Activated gamma-delta T cell (primary cell): ENCODE measurements around the gene FAM81A.
"Not testable (repeated sequence)": the region's sequence is repeated elsewhere in the genome, so short reads cannot be mapped to it uniquely, and the experiment has no call there.

ENCODE experiments used
- DNase-seq: peaks from one replicate; lab custom pipeline; 2025; lab: John Stamatoyannopoulos, UW

FAM81A gene

DNA sequence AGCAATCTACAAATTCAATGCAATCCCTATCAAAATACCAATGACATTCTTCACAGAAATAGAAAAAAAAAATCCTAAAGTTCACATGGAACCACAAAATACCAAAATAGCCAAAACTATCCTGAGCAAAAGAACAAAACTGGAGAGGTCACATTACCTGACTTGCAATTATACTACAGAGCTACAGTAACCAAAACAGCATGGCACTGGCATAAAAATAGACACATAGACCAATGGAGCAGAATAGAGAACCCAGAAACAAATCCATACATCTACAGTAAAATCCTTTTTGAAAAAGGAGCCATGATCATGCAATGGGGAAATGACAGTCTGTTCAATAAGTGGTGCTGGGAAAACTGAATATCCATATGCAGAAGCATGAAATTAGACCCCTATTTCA lies 51.5 kb downstream of the FAM81A start:
- DNase-seq, result not testable (repeated sequence)

DNA sequence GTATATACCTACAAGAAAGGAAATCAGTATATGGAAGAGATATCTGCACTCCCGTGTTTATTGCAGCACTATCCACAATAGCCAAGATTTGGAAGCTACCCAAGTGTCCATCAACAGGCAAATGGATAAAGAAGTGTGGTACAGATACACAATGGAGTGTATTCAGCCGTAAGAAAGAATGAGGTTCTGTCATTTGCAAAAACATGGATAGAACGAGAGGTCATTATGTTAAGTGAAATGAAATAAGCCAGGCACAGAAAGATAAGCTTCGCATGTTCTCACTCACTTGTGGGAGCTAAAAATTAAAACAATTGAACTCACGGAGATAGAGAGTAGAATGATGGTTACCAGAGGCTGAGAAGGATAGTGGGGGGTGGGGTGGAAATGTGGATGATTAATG lies 53.1 kb downstream of the FAM81A start:
- no peak for DNase-seq

- DNase-seq, result no peak
These were observed 54.7 kb downstream of the FAM81A start for GRCh38 chr15:59492389-59493377.

- DNase-seq, result no peak
These were observed 63.6 kb downstream of the FAM81A start for GRCh38 chr15:59501597-59501996.

- no peak for DNase-seq
These were observed 77.2 kb downstream of the FAM81A start for GRCh38 chr15:59515190-59515589.

DNA sequence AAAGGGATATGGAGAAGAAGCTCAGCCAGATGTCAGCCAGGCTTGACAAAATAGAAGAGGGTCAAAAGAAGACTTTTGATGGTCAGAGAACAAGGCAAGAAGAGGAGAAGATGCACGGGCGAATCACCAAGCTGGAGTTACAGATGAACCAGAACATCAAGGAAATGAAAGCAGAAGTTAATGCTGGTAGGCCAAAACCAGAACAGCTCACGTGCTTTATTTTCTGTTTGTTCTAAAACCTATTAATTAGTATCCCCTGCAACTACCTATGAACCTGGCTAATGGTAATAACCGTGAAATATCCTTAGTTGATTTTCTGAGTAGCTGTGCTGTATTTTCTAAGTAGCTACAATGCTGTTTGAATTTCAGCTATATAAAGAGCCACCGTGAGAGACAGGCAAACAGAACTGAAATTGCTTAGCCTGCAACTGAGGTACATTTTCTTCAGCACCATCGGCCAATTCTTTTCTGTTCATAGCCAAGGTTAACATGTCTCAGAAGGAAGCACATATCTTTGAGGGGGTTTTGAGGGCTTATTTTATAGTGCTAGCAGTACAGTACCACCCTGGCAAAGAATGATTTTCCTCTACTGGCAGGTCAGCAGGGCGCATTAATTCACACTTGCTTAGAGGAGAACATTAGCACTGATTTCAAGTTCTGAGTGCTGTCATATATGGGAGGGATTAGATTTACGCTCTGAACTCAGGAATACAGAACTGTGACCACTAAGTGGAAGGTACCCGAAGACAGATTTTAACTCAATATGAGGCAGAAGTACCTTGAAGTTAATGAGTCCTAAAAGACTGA lies 78.9 kb downstream of the FAM81A start:
- no peak for DNase-seq

GRCh38 chr15:59519329-59519728 lies 81.3 kb downstream of the FAM81A start:
- no peak for DNase-seq

DNA sequence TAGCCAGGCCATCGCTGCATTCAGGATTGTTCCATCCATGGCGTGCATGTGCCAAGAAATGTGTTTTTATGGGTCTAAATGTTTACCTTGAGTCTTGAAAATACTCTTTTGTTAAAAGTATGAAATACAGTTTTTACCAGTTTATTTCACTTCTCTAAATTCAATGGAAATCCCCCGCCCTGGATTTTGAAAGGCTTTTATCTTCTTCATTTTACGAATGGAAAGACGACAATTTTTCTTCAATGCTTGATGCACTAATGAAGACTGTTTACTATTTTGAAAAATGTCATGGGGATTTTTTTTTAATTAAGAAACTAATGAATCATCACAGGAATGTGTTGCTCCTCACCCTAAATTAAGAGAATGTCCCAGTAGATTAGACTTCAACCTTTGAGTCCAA lies 83.5 kb downstream of the FAM81A start:
- no peak for DNase-seq

GRCh38 chr15:59522988-59523461 lies 85.0 kb downstream of the FAM81A start:
- DNase-seq, result no peak

DNA sequence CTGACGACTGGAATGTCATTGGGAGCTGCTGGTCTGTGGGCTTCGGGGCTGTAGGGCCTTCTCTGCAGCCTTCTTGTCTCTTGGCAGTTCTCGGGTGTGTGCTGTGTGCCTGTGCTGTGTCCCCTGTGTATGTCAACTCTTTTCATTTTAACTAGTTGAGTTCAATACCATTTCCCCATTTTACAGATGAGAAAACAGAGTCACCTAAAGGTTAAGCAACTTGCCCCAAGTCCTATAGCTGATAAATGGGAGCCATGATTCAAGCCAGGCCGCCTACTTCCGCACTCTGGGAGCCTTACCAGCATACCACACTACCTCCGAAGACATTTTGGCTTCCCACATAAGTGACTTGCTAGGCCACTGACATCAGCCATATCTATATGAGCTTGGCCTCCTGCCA lies 85.7 kb downstream of the FAM81A start:
- no peak for DNase-seq

DNA sequence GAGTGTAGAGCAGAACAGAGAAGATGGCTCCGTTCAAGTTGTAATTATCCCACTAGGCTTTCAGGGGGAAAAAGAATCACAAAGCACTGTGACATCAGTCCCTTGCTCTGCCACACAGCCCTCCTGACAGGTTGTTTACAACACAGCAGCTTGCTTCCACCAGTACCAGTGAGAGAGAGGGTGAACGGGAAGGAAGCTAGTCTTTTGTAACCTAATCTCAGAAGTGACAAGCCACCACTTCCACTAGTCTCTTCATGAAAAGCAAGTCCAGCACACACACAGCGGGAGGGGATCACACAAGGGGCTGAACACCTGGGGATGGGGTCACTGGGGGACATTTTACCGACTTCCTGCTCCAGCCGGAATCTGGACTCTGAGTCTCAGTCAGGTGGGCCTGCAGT lies 86.3 kb downstream of the FAM81A start:
- DNase-seq, result no peak

GRCh38 chr15:59526466-59526865 lies 88.5 kb downstream of the FAM81A start:
- DNase-seq, result not testable (repeated sequence)

- no peak for DNase-seq
These were observed 90.4 kb downstream of the FAM81A start for GRCh38 chr15:59528429-59528828.

DNA sequence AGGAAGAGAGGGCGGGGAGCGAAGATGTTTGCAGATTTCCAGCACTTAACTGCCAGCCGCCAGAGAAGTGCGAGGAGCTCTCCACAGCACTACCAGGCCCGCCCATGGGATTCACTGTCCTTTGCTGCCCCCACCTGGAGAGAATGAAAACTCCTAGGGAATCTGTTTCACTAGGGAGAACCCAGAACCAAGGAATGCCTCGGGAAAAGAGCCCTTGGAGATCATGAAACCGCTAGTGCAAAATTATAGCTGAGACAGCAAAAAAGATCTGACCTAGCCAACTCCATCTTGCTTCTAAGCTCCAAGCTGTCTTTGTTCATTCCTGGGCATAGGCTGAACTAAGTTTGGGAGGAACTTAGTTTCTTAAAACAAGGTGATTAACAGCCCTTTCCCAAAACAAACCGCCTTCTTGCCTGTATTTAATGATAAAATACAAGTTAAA lies 91.0 kb downstream of the FAM81A start:
- DNase-seq, result no peak

DNA sequence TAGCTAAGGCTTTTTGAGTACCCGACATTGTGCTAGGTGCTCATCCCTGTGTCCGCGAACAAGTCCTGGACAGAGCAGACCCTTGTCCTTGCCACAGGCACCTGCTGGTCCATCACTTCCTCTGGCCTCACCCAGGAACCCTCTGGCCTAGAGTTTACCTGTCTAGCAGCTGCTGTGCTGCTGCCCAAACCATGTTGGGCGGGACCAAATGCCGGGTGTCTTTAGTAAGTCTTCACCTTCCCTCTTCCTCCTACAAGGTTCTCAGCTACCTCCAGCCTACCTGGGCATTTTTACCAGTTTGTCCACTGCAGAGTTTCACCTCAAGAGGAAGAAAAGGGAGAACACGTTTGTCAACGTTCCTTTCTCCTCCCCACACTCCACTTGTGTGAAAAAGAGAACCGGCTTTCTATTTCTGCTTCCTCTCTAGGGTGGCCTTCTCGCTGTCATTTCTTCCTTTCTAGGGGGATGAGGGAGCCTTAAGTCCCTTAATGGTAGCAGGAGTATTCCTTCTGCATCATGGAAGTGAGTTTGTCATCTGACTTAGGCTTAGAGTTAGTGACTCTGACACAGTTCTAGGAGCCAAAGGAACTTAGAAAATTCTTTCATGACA lies 93.2 kb downstream of the FAM81A start:
- DNase-seq, result no peak

DNA sequence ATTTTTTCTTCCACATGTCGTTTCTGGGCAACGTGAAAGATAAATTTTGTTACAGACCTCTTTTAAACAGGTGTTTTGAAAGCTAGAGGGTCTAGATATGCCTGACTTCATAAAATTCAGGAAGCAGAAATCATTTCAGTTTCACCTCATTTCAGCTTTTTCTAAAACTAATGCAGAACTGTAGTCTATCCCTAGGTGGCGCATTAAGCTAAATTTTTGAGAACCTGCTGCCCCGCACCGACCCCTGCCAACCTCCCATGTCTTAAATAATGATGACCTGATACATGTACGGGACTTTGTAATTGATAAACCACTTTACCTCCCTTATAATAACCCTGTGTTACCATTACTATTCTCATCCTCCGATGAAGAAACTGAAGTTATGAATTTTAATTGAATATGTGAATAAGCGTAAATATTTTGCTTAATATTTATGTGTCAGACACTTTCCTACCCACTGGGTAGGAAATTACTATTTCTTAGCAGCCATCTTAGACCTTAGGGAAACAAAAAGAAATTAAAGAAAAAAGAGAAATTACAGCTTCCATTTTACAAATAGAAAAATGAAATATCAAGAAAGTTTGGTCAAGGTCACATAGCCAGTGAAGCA lies 94.9 kb downstream of the FAM81A start:
- DNase-seq, result no peak

DNA sequence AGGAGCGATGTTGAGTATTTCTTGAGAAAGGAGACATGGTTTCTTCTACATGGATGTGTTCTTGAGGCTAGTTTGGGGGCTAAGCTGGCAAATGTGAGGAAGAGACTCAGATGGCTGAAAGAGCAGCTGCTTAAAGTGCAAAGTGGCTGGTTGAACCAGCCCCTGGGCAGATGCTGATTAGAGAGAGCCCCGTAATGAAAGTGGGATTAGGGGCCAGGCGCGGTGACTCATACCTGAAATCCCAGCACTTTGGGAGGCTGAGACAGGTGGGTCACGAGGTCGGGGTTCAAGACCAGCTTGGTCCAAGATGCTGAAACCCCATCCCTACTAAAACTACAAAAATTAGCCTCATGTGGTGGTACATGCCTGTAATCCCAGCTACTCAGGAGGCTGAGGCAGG lies 98.6 kb downstream of the FAM81A start:
- no peak for DNase-seq

- no peak for DNase-seq
These were observed 99.4 kb downstream of the FAM81A start for GRCh38 chr15:59537403-59537802.

GRCh38 chr15:59538494-59538893 lies 100.5 kb downstream of the FAM81A start:
- no peak for DNase-seq

DNA sequence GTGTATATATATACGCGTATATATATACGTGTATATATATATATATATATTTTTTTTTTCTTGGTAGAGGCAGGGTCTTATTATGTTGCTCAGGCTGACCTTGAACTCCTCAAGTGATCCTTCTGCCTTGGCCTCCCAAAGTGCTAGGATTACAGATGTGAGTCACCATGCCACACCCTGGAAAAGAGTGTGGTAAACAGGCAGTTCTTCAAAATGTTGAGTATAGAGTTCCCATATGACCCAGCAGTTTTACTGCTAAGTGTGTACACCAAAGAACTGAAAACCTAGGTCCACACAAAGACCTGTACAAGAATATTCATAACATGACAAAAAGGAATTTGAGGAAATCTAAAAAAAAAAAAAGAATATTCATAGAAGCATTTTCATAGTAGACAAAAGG lies 101.8 kb downstream of the FAM81A start:
- no peak for DNase-seq

DNA sequence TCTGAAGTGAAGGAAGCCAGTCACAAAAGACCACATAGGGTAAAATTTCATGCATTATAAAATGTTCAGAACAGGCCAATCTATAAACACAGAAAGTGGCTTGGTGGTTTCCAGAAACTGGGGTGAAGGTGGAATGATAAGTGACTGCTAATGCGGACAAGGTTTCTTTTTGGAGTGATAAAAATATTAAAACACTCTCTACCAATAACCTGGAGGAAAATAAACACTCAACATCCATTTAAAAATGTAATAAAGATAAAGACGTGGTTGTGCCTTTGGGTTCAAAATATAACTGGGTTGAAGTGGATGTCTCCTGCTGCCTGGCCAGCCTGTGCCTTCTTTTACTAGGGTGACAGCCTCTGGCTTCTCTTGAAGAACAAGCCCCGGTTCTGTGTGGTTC lies 102.7 kb downstream of the FAM81A start:
- no peak for DNase-seq

DNA sequence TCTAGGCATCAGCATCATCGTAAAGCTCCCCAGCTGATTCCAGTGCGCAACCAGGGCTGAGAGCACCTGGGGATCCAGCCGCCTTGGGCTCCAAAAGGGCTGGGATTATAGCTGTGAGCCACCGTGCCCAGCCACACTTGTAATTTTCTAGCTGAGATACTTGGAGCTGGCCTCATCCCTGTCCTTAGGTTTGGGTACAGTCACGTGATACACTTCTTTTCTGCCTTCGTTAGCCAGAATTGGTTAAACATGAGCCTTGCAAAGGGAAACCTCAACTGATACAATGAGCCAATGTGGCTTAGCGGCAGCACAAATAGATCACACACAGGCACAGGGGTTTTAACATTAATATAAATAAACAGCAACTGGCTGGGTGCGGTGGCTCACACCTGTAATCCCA lies 103.8 kb downstream of the FAM81A start:
- DNase-seq, result no peak
